Rectal smooth muscle tissue (tissue), 1 donor: Measurements from ENCODE around the gene CCDC92.
A peak's percentile ranks its signal among the peaks of the same experiment; 100 is the strongest.

Experiments used
- H3K27ac ChIP-seq: one replicate; pipeline ENCODE4 v1.7.0; 2013; ENCODE audit warnings: low read depth, low read length, inconsistent platforms
- H3K27me3 ChIP-seq: one replicate; pipeline ENCODE4 v1.7.0; 2013; ENCODE audit warnings: low read length; ENCODE audit not compliant: control insufficient read depth, insufficient read depth
- H3K36me3 ChIP-seq: one replicate; pipeline ENCODE4 v1.7.0; 2013; ENCODE audit warnings: low read length; ENCODE audit not compliant: control insufficient read depth, insufficient read depth
- H3K4me1 ChIP-seq: one replicate; pipeline ENCODE4 v1.7.0; 2013; ENCODE audit warnings: low read length; ENCODE audit not compliant: control insufficient read depth, insufficient read depth
- H3K4me3 ChIP-seq: one replicate; pipeline ENCODE4 v1.7.0; 2013; ENCODE audit warnings: low read length
- H3K9ac ChIP-seq: one replicate; pipeline ENCODE4 v1.7.0; 2013; ENCODE audit warnings: low read length

The CCDC92 gene

GRCh38 chr12:123961585-123962345 lies 10.9 kb downstream of the CCDC92 start:
- Histone ChIP-seq H3K36me3 (no peaks in the 10 kb centered on the region), H3K4me3 (no peak overlapping the region), H3K9ac (no peak overlapping the region), H3K27me3 (no peaks in the 10 kb centered on the region), H3K4me1 (peaks cover 2% of the 10 kb centered on the region), H3K27ac (no peak overlapping the region)

GRCh38 chr12:123960856-123961255 lies 11.8 kb downstream of the CCDC92 start:
- Histone ChIP-seq H3K4me3 (no peak overlapping the region), H3K27me3 (no peaks in the 10 kb centered on the region), H3K9ac (no peak overlapping the region), H3K4me1 (peaks cover 2% of the 10 kb centered on the region), H3K27ac (no peak overlapping the region), H3K36me3 (no peaks in the 10 kb centered on the region)

GRCh38 chr12:123960029-123960735 lies 12.4 kb downstream of the CCDC92 start:
- no peak overlapping the region for H3K9ac ChIP-seq
- H3K36me3 ChIP-seq: no peaks in the 10 kb centered on the region
- peaks cover 2% of the 10 kb centered on the region for H3K4me1 ChIP-seq
- no peak overlapping the region for H3K27ac ChIP-seq
- no peaks in the 10 kb centered on the region for H3K27me3 ChIP-seq
- H3K4me3 ChIP-seq: no peak overlapping the region

- no peak overlapping the region for H3K9ac ChIP-seq
- peaks cover 2% of the 10 kb centered on the region for H3K4me1 ChIP-seq
- peak overlapping the region; percentile 48 for H3K27ac ChIP-seq
- H3K4me3 ChIP-seq: no peak overlapping the region
- no peaks in the 10 kb centered on the region for H3K27me3 ChIP-seq
- H3K36me3 ChIP-seq: no peaks in the 10 kb centered on the region
Observed at GRCh38 chr12:123958876-123959275, 13.8 kb downstream of the CCDC92 start.

- Histone ChIP-seq H3K9ac (no peak overlapping the region), H3K36me3 (no peaks in the 10 kb centered on the region), H3K4me3 (no peak overlapping the region), H3K27me3 (no peaks in the 10 kb centered on the region), H3K27ac (peak overlapping the region; percentile 48), H3K4me1 (peaks cover 2% of the 10 kb centered on the region)
Observed at GRCh38 chr12:123958462-123958861, 14.2 kb downstream of the CCDC92 start.

- Histone ChIP-seq H3K4me3 (no peak overlapping the region), H3K9ac (no peak overlapping the region), H3K4me1 (peaks cover 2% of the 10 kb centered on the region), H3K27ac (no peak overlapping the region), H3K36me3 (no peaks in the 10 kb centered on the region), H3K27me3 (no peaks in the 10 kb centered on the region)
Observed at GRCh38 chr12:123957196-123957595, 15.4 kb downstream of the CCDC92 start.

- Histone ChIP-seq H3K27ac (no peak overlapping the region), H3K27me3 (no peaks in the 10 kb centered on the region), H3K4me1 (peaks cover 2% of the 10 kb centered on the region), H3K4me3 (no peak overlapping the region), H3K9ac (no peak overlapping the region), H3K36me3 (no peaks in the 10 kb centered on the region)
Observed at GRCh38 chr12:123956249-123956648, 16.4 kb downstream of the CCDC92 start.

GRCh38 chr12:123954647-123955350 lies 17.8 kb downstream of the CCDC92 start:
- no peak overlapping the region for H3K27ac ChIP-seq
- peaks cover 2% of the 10 kb centered on the region for H3K4me1 ChIP-seq
- no peaks in the 10 kb centered on the region for H3K36me3 ChIP-seq
- H3K9ac ChIP-seq: no peak overlapping the region
- no peak overlapping the region for H3K4me3 ChIP-seq
- no peaks in the 10 kb centered on the region for H3K27me3 ChIP-seq

GRCh38 chr12:123952037-123952436 lies 20.6 kb downstream of the CCDC92 start:
- no peaks in the 10 kb centered on the region for H3K4me1 ChIP-seq
- no peak overlapping the region for H3K9ac ChIP-seq
- no peaks in the 10 kb centered on the region for H3K27me3 ChIP-seq
- no peaks in the 10 kb centered on the region for H3K36me3 ChIP-seq
- no peak overlapping the region for H3K27ac ChIP-seq
- H3K4me3 ChIP-seq: no peak overlapping the region

GRCh38 chr12:123951467-123951866 lies 21.2 kb downstream of the CCDC92 start:
- no peaks in the 10 kb centered on the region for H3K4me1 ChIP-seq
- no peak overlapping the region for H3K4me3 ChIP-seq
- no peaks in the 10 kb centered on the region for H3K27me3 ChIP-seq
- no peaks in the 10 kb centered on the region for H3K36me3 ChIP-seq
- no peak overlapping the region for H3K27ac ChIP-seq
- H3K9ac ChIP-seq: no peak overlapping the region

- Histone ChIP-seq H3K27me3 (no peaks in the 10 kb centered on the region), H3K27ac (no peak overlapping the region), H3K4me1 (no peaks in the 10 kb centered on the region), H3K36me3 (no peaks in the 10 kb centered on the region), H3K4me3 (no peak overlapping the region), H3K9ac (no peak overlapping the region)
Observed at GRCh38 chr12:123950476-123951349, 21.9 kb downstream of the CCDC92 start.

- no peak overlapping the region for H3K27ac ChIP-seq
- no peaks in the 10 kb centered on the region for H3K27me3 ChIP-seq
- no peaks in the 10 kb centered on the region for H3K36me3 ChIP-seq
- H3K4me1 ChIP-seq: no peaks in the 10 kb centered on the region
- H3K9ac ChIP-seq: no peak overlapping the region
- no peak overlapping the region for H3K4me3 ChIP-seq
Observed at GRCh38 chr12:123949770-123950165, 22.9 kb downstream of the CCDC92 start.
